Thyroid gland (tissue), 4 donors: Measurements from ENCODE around the gene PCBD1. TPM values are rescaled to one million over a fixed set of nuclear protein-coding genes. Genes with fewer than 3 reads are reported as not detected.
"Not testable (repeated sequence)": the region's sequence is repeated elsewhere in the genome, so short reads cannot be mapped to it uniquely, and the experiment has no call there.

Experiments
- DNase-seq, 2 donors: peaks; one replicate each; pipeline ENCODE4 v3.0.0-alpha.2; 2019
- H3K27ac ChIP-seq, 3 donors: fragments of 200-600 bp; sonication (generic); 1 replicate in 2 of 3; 2 replicates in 1 of 3; pipeline ENCODE4 v1.5.1; 2016 to 2019; ENCODE audit warnings: mild to moderate bottlenecking in 1 of 3, moderate library complexity in 1 of 3
- H3K27me3 ChIP-seq: fragments of 200-600 bp; sonication (generic); one replicate; pipeline ENCODE4 v1.5.1; 2019
- H3K36me3 ChIP-seq, 2 donors: fragments of 200-600 bp; sonication (generic); one replicate each; pipeline ENCODE4 v1.5.1; 2016 to 2019
- H3K4me1 ChIP-seq, 2 donors: fragments of 200-600 bp; sonication (generic); one replicate each; pipeline ENCODE4 v1.5.1; 2017 to 2019
- H3K4me3 ChIP-seq, 3 donors: fragments of 200-600 bp; sonication (generic); replicated peaks in 1 of 3; 1 replicate in 2 of 3; 2 replicates in 1 of 3; pipeline ENCODE4 v1.5.1; 2016; ENCODE audit warnings: mild to moderate bottlenecking in 1 of 3
- H3K9me3 ChIP-seq: fragments of 200-600 bp; sonication (generic); one replicate; pipeline ENCODE4 v1.5.1; 2017
- CTCF ChIP-seq, 6 experiments: fragments of 200-600 bp in 3 of 6; fragments of 450-650 bp in 3 of 6; sonication (generic) in 3 of 6; IDR thresholded peaks; one replicate each; pipeline ENCODE4 v1.5.1; 2016 to 2019; ENCODE audit warnings: antibody characterized with exemption in 6 of 6, mild to moderate bottlenecking in 2 of 6, inconsistent platforms in 1 of 6, moderate library complexity in 1 of 6
- POLR2A ChIP-seq, 2 donors: fragments of 450-650 bp; IDR thresholded peaks; one replicate each; pipeline ENCODE4 v1.6.1; 2017; ENCODE audit warnings: antibody characterized with exemption in 2 of 2, mild to moderate bottlenecking in 2 of 2, moderate library complexity in 1 of 2
- WGBS, 2 donors: methylation state at CpG; one replicate each; pipeline ENCODE4 v1.1.5; 2017; 5-methylcytosine and 5-hydroxymethylcytosine counted together
- intact Hi-C: fragments of 100-400 bp; cut with DNase I; formaldehyde crosslinking; loops from one replicate; pipeline ENCODE4 v1.15.1; 2023
- total RNA-seq, 4 donors: library from RNA; depleted of rRNA; stranded (reverse); fragments of >200 nt; gene quantifications; one replicate each; pipeline ENCODE4 v1.2.3, GENCODE V29; 2016

The PCBD1 gene
- total RNA-seq, 4 donors from 2014 or later = 39.4 to 124 (median 86.8) TPM

GRCh38 chr10:70923696-70924095, 35.3 kb upstream of the PCBD1 start:
- Histone ChIP-seq H3K4me1 (no peaks in the 10 kb centered on the region), H3K27me3 (no peaks in the 10 kb centered on the region), H3K4me3 (no peak overlapping the region), H3K27ac (no peak overlapping the region), H3K9me3 (no peaks in the 10 kb centered on the region), H3K36me3 (no peaks in the 10 kb centered on the region)
- no peak for DNase-seq
- no peak for TF ChIP-seq POLR2A (IDR thresholded peaks at IDR 0.05)
- no peak for TF ChIP-seq CTCF (IDR thresholded peaks at IDR 0.05)
- WGBS, 2 donors = 80 to 91% methylated on average over 6 to 8 of the region's 8 CpGs
- intact Hi-C loops = no loop called here

GRCh38 chr10:70921285-70921684, 32.9 kb upstream of the PCBD1 start:
- H3K4me3 ChIP-seq = no peak overlapping the region
- TF ChIP-seq POLR2A (IDR thresholded peaks at IDR 0.05) (no peak), CTCF (IDR thresholded peaks at IDR 0.05) (no peak)
- H3K36me3 ChIP-seq = no peaks in the 10 kb centered on the region
- no peak overlapping the region for H3K27ac ChIP-seq
- intact Hi-C loops = no loop called here
- no peaks in the 10 kb centered on the region for H3K4me1 ChIP-seq
- WGBS, 2 donors = 52 to 85% methylated on average over 1 of the region's 1 CpG
- H3K9me3 ChIP-seq = no peaks in the 10 kb centered on the region
- no peak for DNase-seq
- no peaks in the 10 kb centered on the region for H3K27me3 ChIP-seq

- no peak for TF ChIP-seq POLR2A (IDR thresholded peaks at IDR 0.05)
- TF ChIP-seq CTCF (IDR thresholded peaks at IDR 0.05) = no peak
- Histone ChIP-seq H3K4me3 (no peak overlapping the region), H3K27ac (no peak overlapping the region), H3K4me1 (no peaks in the 10 kb centered on the region), H3K36me3 (no peaks in the 10 kb centered on the region), H3K27me3 (no peaks in the 10 kb centered on the region), H3K9me3 (no peaks in the 10 kb centered on the region)
- peak; percentile 85 to 88 for DNase-seq
- 30 to 41% methylated on average over 4 of the region's 4 CpGs for WGBS, 2 donors
- intact Hi-C loops = no loop called here
Observed at GRCh38 chr10:70920519-70920918, 32.2 kb upstream of the PCBD1 start.

- H3K4me3 ChIP-seq, H3K36me3 ChIP-seq, H3K4me1 ChIP-seq, H3K27ac ChIP-seq, intact Hi-C loops, H3K9me3 ChIP-seq, DNase-seq, H3K27me3 ChIP-seq: not testable (repeated sequence)
- WGBS, 2 donors = 89 to 95% methylated on average over 9 to 10 of the region's 10 CpGs
Observed at GRCh38 chr10:70919906-70920305, 31.5 kb upstream of the PCBD1 start.

- no peak for DNase-seq
- TF ChIP-seq POLR2A (IDR thresholded peaks at IDR 0.05) = no peak
- TF ChIP-seq CTCF (IDR thresholded peaks at IDR 0.05) = no peak
- Histone ChIP-seq H3K9me3 (no peaks in the 10 kb centered on the region), H3K27ac (no peak overlapping the region), H3K27me3 (no peaks in the 10 kb centered on the region), H3K4me3 (no peak overlapping the region), H3K36me3 (no peaks in the 10 kb centered on the region), H3K4me1 (no peaks in the 10 kb centered on the region)
- 77 to 82% methylated on average over 16 to 18 of the region's 22 CpGs for WGBS, 2 donors
- intact Hi-C loops = no loop called here
Observed at GRCh38 chr10:70918851-70919530, 30.6 kb upstream of the PCBD1 start.
